Measurements from ENCODE around the gene CACNA1E.

CACNA1E gene

GRCh38 chr1:181587870-181588438 lies 104.6 kb downstream of the CACNA1E start:
- no peak for TF ChIP-seq TAF1 (IDR thresholded peaks at IDR 0.05; ENCODE audit: low read depth, low read length)
- no peak for TF ChIP-seq PAX5 (IDR thresholded peaks at IDR 0.05; ENCODE audit: insufficient read depth, low read length, severe bottlenecking)
- TF ChIP-seq POLR2AphosphoS5 (IDR thresholded peaks at IDR 0.05; ENCODE audit: low read depth, low read length): no peak
- no peak for TF ChIP-seq POU2F2 (IDR thresholded peaks at IDR 0.05; ENCODE audit: low read depth, low read length)
- TF ChIP-seq POLR2A (IDR thresholded peaks at IDR 0.05; ENCODE audit: low read depth, low read length): no peak
- TF ChIP-seq SPI1 (IDR thresholded peaks at IDR 0.05; ENCODE audit: low read depth, low read length): no peak
- FAIRE-seq (no peak), DNase-seq (ENCODE audit: insufficient read length, low spot score) (peak; percentile 15)

GRCh38 chr1:181588631-181589030 lies 105.3 kb downstream of the CACNA1E start:
- no peak for FAIRE-seq
- DNase-seq (ENCODE audit: insufficient read length, low spot score): no peak

GRCh38 chr1:181592255-181592859 lies 109.0 kb downstream of the CACNA1E start:
- no peak for DNase-seq (ENCODE audit: insufficient read length, low spot score)
- TF ChIP-seq POLR2A (IDR thresholded peaks at IDR 0.05; ENCODE audit: low read depth, low read length) (no peak), TAF1 (IDR thresholded peaks at IDR 0.05; ENCODE audit: low read depth, low read length) (no peak), PAX5 (IDR thresholded peaks at IDR 0.05; ENCODE audit: insufficient read depth, low read length, severe bottlenecking) (no peak), SPI1 (IDR thresholded peaks at IDR 0.05; ENCODE audit: low read depth, low read length) (no peak), POLR2AphosphoS5 (IDR thresholded peaks at IDR 0.05; ENCODE audit: low read depth, low read length) (no peak), POU2F2 (IDR thresholded peaks at IDR 0.05; ENCODE audit: low read depth, low read length) (no peak)

More at GRCh38 chr1:181588631-181589030, 105.3 kb downstream of the CACNA1E start:
- no peak for TF ChIP-seq TAF1 (IDR thresholded peaks at IDR 0.05; ENCODE audit: low read depth, low read length)

GRCh38 chr1:181593042-181593441 lies 109.7 kb downstream of the CACNA1E start:
- FAIRE-seq (no peak), DNase-seq (ENCODE audit: insufficient read length, low spot score) (no peak)
- TF ChIP-seq SPI1 (IDR thresholded peaks at IDR 0.05; ENCODE audit: low read depth, low read length) (no peak), POLR2AphosphoS5 (IDR thresholded peaks at IDR 0.05; ENCODE audit: low read depth, low read length) (no peak), POU2F2 (IDR thresholded peaks at IDR 0.05; ENCODE audit: low read depth, low read length) (no peak), PAX5 (IDR thresholded peaks at IDR 0.05; ENCODE audit: insufficient read depth, low read length, severe bottlenecking) (no peak), POLR2A (IDR thresholded peaks at IDR 0.05; ENCODE audit: low read depth, low read length) (no peak), TAF1 (IDR thresholded peaks at IDR 0.05; ENCODE audit: low read depth, low read length) (no peak)

More at GRCh38 chr1:181592255-181592859, 109.0 kb downstream of the CACNA1E start:
- FAIRE-seq: no peak

GRCh38 chr1:181594553-181594952 lies 111.2 kb downstream of the CACNA1E start:
- no peak for DNase-seq (ENCODE audit: insufficient read length, low spot score)
- TF ChIP-seq TAF1 (IDR thresholded peaks at IDR 0.05; ENCODE audit: low read depth, low read length) (no peak), POLR2A (IDR thresholded peaks at IDR 0.05; ENCODE audit: low read depth, low read length) (no peak), POLR2AphosphoS5 (IDR thresholded peaks at IDR 0.05; ENCODE audit: low read depth, low read length) (no peak)
- FAIRE-seq: no peak

GRCh38 chr1:181595234-181595633 lies 111.9 kb downstream of the CACNA1E start:
- FAIRE-seq: no peak
- no peak for TF ChIP-seq POLR2A (IDR thresholded peaks at IDR 0.05; ENCODE audit: low read depth, low read length)
- no peak for TF ChIP-seq SPI1 (IDR thresholded peaks at IDR 0.05; ENCODE audit: low read depth, low read length)
- no peak for DNase-seq (ENCODE audit: insufficient read length, low spot score)

GRCh38 chr1:181601186-181601950 lies 118.1 kb downstream of the CACNA1E start:
- no peak for TF ChIP-seq POLR2AphosphoS5 (IDR thresholded peaks at IDR 0.05; ENCODE audit: low read depth, low read length)
- TF ChIP-seq TAF1 (IDR thresholded peaks at IDR 0.05; ENCODE audit: low read depth, low read length): no peak
- no peak for TF ChIP-seq POU2F2 (IDR thresholded peaks at IDR 0.05; ENCODE audit: low read depth, low read length)
- no peak for TF ChIP-seq POLR2A (IDR thresholded peaks at IDR 0.05; ENCODE audit: low read depth, low read length)
- TF ChIP-seq PAX5 (IDR thresholded peaks at IDR 0.05; ENCODE audit: insufficient read depth, low read length, severe bottlenecking): no peak
- TF ChIP-seq SPI1 (IDR thresholded peaks at IDR 0.05; ENCODE audit: low read depth, low read length): no peak
- no peak for DNase-seq (ENCODE audit: insufficient read length, low spot score)
- FAIRE-seq: no peak

GRCh38 chr1:181603735-181604410 lies 120.6 kb downstream of the CACNA1E start:
- FAIRE-seq: no peak
- TF ChIP-seq POLR2AphosphoS5 (IDR thresholded peaks at IDR 0.05; ENCODE audit: low read depth, low read length) (no peak), POU2F2 (IDR thresholded peaks at IDR 0.05; ENCODE audit: low read depth, low read length) (no peak), TAF1 (IDR thresholded peaks at IDR 0.05; ENCODE audit: low read depth, low read length) (no peak), SPI1 (IDR thresholded peaks at IDR 0.05; ENCODE audit: low read depth, low read length) (no peak), POLR2A (IDR thresholded peaks at IDR 0.05; ENCODE audit: low read depth, low read length) (no peak), PAX5 (IDR thresholded peaks at IDR 0.05; ENCODE audit: insufficient read depth, low read length, severe bottlenecking) (no peak)

GRCh38 chr1:181604482-181605249 lies 121.3 kb downstream of the CACNA1E start:
- DNase-seq (ENCODE audit: insufficient read length, low spot score) (no peak), FAIRE-seq (no peak)
- TF ChIP-seq POLR2A (IDR thresholded peaks at IDR 0.05; ENCODE audit: low read depth, low read length) (no peak), POU2F2 (IDR thresholded peaks at IDR 0.05; ENCODE audit: low read depth, low read length) (no peak), PAX5 (IDR thresholded peaks at IDR 0.05; ENCODE audit: insufficient read depth, low read length, severe bottlenecking) (no peak), TAF1 (IDR thresholded peaks at IDR 0.05; ENCODE audit: low read depth, low read length) (no peak), SPI1 (IDR thresholded peaks at IDR 0.05; ENCODE audit: low read depth, low read length) (no peak), POLR2AphosphoS5 (IDR thresholded peaks at IDR 0.05; ENCODE audit: low read depth, low read length) (no peak)

More at GRCh38 chr1:181603735-181604410, 120.6 kb downstream of the CACNA1E start:
- DNase-seq (ENCODE audit: insufficient read length, low spot score): no peak
